CD4-positive, alpha-beta T cell treated with Interleukin-15 for 1 hour (primary cell): ENCODE data around the gene PDGFC.
"Not testable (repeated sequence)": the region's sequence is repeated elsewhere in the genome, so short reads cannot be mapped to it uniquely, and the experiment has no call there.

Experiments
- DNase-seq: peaks from one replicate; pipeline ENCODE4 v3.0.0-alpha.2; 2020

Gene PDGFC

GRCh38 chr4:156949373-156949814, 22.2 kb downstream of the PDGFC start:
- DNase-seq, result no peak

DNA sequence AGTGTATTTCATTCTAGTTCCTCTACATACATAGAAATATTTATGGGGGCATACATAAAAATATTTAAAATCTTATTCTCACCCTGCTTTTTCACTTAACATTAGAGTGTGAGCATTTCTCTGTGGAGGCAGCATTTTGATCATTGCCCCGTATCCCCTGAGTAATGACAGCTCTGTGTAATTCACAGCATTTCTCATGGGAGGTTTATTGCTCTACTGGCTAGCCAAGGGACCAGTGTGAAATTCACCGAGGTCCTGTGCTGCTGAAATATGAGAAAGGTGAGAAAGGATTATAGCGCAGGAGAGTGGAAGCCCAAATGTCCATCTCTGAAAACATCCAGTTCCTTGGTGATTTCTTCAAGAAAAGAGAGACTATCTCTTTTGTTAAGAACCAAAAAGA, 22.9 kb downstream of the PDGFC start:
- no peak for DNase-seq

GRCh38 chr4:156948133-156948532, 23.5 kb downstream of the PDGFC start:
- DNase-seq, result no peak

GRCh38 chr4:156946516-156947424, 24.8 kb downstream of the PDGFC start:
- no peak for DNase-seq

GRCh38 chr4:156945532-156945931, 26.1 kb downstream of the PDGFC start:
- no peak for DNase-seq

DNA sequence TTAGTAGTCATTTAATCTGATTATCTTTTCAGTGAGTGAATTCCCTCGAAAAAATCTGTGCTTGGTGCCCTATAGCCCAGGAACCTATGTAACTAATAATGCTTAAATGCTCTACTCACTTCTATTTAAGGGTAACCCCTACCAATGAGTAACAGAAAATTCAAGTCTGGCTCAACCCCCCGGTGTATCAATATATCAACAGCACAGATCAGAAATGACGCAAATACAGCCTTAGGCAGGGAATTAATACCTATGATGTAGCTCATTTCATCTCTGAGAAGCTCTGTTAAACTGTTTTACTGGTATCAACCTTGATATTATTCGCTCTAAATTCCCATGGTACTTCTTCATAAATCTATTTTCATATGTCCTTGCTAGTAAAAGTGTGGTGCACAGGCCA, 28.6 kb downstream of the PDGFC start:
- no peak for DNase-seq

DNA sequence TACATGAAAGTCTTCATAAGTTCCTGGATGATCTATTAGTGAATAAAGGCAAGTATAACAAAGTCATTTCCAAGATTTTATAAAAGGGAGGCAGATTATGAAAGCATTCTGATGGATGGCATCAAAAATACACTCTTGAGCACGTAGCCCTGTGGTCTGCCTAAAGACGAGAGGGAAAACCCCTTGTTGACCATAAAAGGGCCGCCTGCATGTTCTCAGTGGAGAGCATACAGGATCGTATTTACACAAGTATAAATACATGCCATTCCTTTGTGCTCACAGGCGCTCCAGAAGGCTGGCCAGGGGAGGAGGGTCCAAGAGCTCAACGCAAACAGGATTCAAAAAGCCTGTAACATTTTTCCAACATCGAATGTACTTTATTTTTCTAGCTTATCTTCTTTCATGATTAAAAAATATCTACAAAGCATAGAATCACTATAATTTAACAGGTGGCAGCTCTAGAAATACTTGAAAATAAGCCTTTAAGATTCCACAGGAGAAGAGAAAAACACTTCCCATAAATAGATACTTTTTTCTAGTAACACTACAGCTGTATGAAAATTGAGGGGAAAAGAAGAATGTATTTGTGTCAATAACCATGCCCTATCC, 29.6 kb downstream of the PDGFC start:
- no peak for DNase-seq

- no peak for DNase-seq
Measured at GRCh38 chr4:156939801-156940200, 31.8 kb downstream of the PDGFC start.

DNA sequence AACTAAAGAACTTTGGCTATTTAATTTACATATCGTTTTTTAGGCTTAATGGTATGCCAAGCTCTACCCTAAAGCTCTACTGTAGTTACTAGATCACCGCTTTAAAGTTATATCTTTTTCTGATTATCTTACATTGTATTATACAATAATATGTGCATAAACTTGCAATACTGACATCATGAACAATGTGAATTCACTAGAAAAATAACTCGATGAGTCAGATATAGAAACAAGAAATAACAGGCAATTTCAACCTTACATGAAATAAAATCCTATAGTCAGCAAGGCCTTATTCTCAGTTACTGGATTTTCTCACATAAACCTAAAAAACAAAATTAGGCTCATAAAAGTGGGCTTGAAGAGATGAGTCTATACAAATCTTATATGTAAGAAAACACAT, 32.5 kb downstream of the PDGFC start:
- no peak for DNase-seq

DNA sequence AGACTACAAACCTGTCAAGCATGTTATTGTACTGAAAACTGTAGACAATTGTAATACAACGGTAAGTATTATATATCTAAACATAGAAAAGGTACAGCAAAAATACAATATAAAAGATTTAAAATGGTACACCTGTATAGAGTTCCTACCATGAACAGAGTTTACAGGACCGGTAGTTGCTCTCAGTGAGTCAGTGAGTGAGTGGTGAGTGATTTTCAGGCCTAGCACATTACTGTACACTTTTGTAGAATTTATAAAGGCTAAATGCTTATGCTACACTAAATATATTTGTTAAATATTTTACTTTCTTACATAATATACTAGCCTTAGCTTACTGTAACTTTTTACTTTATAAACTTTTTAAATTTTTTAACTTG, 37.4 kb downstream of the PDGFC start:
- no peak for DNase-seq

- DNase-seq, result no peak
Measured at GRCh38 chr4:156933633-156934258, 37.9 kb downstream of the PDGFC start.

DNA sequence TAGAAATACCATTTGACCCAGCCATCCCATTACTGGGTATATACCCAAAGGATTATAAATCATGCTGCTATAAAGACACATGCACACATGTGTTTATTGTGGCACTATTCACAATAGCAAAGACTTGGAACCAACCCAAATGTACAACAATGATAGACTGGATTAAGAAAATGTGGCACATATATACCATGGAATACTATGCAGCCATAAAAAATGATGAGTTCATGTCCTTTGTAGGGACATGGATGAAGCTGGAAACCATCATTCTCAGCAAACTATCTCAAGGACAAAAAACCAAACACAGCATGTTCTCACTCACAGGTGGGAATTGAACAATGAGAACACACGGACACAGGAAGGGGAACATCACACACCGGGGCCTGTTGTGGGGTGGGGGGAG, 39.2 kb downstream of the PDGFC start:
- not testable (repeated sequence) for DNase-seq

DNA sequence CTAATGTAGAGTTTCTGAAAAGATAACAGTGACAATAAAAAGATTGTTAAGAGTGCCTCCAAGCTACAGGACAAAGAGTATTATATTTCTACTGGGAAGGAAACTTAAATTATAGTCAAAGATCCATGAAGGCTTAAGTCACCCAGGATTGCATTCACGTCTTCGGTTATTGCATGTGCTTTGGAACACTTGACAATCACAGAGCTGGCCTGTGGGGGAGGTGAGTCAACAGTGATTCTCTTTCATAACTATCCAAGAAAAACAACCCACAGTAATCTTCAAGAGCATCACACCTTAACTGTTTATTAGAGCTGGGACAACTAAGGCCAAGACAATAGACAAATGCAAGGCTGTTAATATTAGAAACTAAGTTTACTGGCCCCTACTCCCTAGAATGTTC, 40.3 kb downstream of the PDGFC start:
- no peak for DNase-seq

GRCh38 chr4:156929386-156930105, 42.1 kb downstream of the PDGFC start:
- DNase-seq, result no peak

GRCh38 chr4:156924774-156925315, 46.8 kb downstream of the PDGFC start:
- no peak for DNase-seq

DNA sequence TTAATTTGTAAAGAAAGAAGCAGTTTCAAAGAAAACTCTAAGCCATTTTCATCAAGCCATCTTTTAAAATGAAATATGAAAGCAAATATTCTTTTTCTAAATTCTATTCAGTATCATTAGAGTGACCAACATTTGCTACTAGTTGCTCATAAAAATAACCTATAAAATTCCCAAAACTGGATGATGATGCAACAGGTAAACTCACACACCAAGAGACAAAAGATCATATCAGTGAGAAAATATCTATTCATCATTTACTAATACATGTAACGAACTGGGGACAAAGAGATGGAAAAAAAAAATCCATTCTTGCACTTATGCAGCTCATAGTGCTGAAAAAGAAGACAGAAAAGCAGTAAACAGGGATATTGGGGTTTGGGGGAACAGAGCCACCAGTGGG, 48.1 kb downstream of the PDGFC start:
- no peak for DNase-seq

GRCh38 chr4:156915221-156915620, 56.4 kb downstream of the PDGFC start:
- no peak for DNase-seq

GRCh38 chr4:156913234-156913633, 58.4 kb downstream of the PDGFC start:
- no peak for DNase-seq

DNA sequence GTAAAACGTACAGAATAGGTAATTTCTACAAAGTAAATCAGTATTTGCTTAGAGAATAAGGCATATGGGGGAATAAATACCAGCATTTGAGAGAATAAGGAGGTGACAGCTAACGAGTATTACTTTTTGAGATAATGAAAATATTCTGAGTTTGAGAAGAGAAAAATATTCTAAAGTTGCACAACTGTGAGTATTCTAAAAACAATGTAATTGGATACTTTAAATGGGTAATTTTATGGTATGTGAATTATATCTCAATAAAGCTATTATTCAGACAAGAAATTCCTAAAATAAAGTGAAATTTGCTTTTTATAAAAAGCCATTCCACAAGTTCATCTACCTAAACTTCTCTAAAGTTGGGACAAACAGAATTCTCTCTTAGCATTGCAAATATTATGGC, 62.6 kb downstream of the PDGFC start:
- DNase-seq, result no peak

DNA sequence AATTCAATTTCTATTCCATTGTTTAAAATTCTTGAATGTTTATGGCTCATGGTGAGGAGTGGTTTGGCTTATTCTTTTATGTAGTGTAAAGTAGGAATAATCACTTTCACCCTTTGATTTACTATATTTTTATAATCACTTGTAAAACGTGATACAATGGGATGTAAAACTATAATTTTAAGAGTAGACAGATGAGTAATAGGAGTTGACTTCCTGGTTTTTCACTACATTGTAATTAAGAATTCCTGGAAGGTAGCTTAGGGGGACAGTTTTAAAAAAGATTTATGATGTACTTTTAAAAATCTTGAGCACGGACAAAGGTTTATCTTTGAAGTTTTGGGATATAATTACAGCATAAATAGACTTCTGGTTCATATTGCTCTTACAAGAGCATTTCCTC, 65.3 kb downstream of the PDGFC start:
- DNase-seq, result no peak

GRCh38 chr4:156901871-156902270, 69.7 kb downstream of the PDGFC start:
- DNase-seq, result no peak

DNA sequence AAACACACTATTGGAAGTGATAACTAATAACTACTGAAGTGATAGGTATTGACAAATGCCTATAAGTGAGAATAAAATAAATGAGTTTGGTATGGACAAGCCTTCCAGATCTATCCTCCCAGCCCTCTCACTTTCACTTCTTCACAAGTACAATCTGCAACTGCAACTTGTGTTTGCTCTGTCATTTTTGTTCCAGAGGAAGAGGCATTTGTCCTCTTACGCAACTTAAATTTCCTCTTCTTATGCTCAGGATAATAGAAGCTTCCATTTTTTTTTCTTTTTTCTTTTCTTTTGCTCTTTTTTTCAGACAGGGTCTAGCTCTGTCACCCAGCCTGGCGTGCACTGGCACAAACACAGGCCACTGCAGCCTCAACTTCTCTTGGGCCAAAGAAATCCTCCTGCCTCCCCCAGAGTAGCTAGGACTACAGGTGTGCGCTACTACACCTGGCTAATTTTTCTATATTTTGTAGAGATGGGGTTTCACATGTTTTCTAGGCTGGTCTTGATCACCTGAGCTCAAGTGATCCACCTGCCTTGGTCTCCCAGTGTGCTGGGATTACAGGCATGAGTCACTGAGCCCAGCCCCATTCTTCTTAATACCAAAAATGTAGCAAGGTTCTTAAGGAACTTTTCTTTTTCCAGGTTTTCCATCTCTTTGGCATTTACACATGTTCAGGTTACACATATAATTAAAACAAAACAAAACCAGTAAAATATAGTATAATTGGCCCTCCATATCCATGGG, 73.1 kb downstream of the PDGFC start:
- no peak for DNase-seq
